Measurements from ENCODE around the gene IFNA8.
"Not testable (repeated sequence)": the region's sequence is repeated elsewhere in the genome, so short reads cannot be mapped to it uniquely, and the experiment has no call there.

The IFNA8 gene

GRCh38 chr9:21428235-21428634, 19.3 kb downstream of the IFNA8 start:
- no peak for DNase-seq (ENCODE audit: low read depth in 2 of 2)

- DNase-seq (ENCODE audit: low read depth in 2 of 2): no peak
These were observed 20.3 kb downstream of the IFNA8 start for GRCh38 chr9:21429191-21429590.

GRCh38 chr9:21432672-21433425, 23.9 kb downstream of the IFNA8 start:
- DNase-seq (ENCODE audit: low read depth in 2 of 2): no peak

- no peak for DNase-seq (ENCODE audit: low read depth in 2 of 2)
These were observed 25.5 kb downstream of the IFNA8 start for GRCh38 chr9:21434202-21435014.

- DNase-seq (ENCODE audit: low read depth in 2 of 2): not testable (repeated sequence)
These were observed 26.1 kb downstream of the IFNA8 start for GRCh38 chr9:21435015-21435383.

- no peak for DNase-seq (ENCODE audit: low read depth in 2 of 2)
These were observed 31.2 kb downstream of the IFNA8 start, which contains the start of gene IFNA1 for GRCh38 chr9:21440139-21440538. Gene IFNA1, plus strand, starts transcription at chr9:21440439. Its CDS starts 69 bp downstream, at chr9:21440508.

GRCh38 chr9:21443849-21444625, 35.1 kb downstream of the IFNA8 start:
- no peak for DNase-seq (ENCODE audit: low read depth in 2 of 2)

GRCh38 chr9:21449312-21449711, 40.4 kb downstream of the IFNA8 start:
- DNase-seq (ENCODE audit: low read depth in 2 of 2): not testable (repeated sequence)

GRCh38 chr9:21450733-21451394, 41.9 kb downstream of the IFNA8 start:
- DNase-seq (ENCODE audit: low read depth in 2 of 2): no peak

GRCh38 chr9:21452681-21453080, 43.8 kb downstream of the IFNA8 start:
- no peak for DNase-seq (ENCODE audit: low read depth in 2 of 2)

- DNase-seq (ENCODE audit: low read depth in 2 of 2): no peak
These were observed 45.2 kb downstream of the IFNA8 start for GRCh38 chr9:21454149-21454548.

- DNase-seq (ENCODE audit: low read depth in 2 of 2): no peak
These were observed 46.4 kb downstream of the IFNA8 start for GRCh38 chr9:21455320-21455719.
